WTC11 (cell line): ENCODE measurements around the gene TOGARAM2.

Source experiments
- ATF1 ChIP-seq: sonication (generic); formaldehyde crosslinking; IDR thresholded peaks from 2 replicates; pipeline ENCODE4 v1.8.1; 2023; ENCODE audit warnings: mild to moderate bottlenecking, moderate library complexity, missing genetic modification reagents
- NR3C1 ChIP-seq: sonication (generic); formaldehyde crosslinking; conservative IDR thresholded peaks from 2 replicates; pipeline ENCODE4 v1.8.1; 2023; ENCODE audit warnings: low read depth, mild to moderate bottlenecking, missing genetic modification reagents
- SP1 ChIP-seq: sonication (generic); formaldehyde crosslinking; conservative IDR thresholded peaks from 2 replicates; pipeline ENCODE4 v1.8.1; 2022; ENCODE audit warnings: missing genetic modification reagents
- TF ChIP-seq, protein P1 (sequence below): fragments of 200-600 bp; IDR thresholded peaks from 2 replicates; pipeline ENCODE4 v1.8.0; 2022; ENCODE audit warnings: antibody characterized with exemption
- TF ChIP-seq, protein P2 (sequence below): sonication (generic); formaldehyde crosslinking; IDR thresholded peaks from 2 replicates; pipeline ENCODE4 v1.8.1; 2023; ENCODE audit warnings: mild to moderate bottlenecking, missing genetic modification reagents, moderate library complexity
- TF ChIP-seq, protein P3 (sequence below): sonication (generic); formaldehyde crosslinking; IDR thresholded peaks from 2 replicates; pipeline ENCODE4 v1.8.1; 2023; ENCODE audit warnings: mild to moderate bottlenecking, missing genetic modification reagents
- TF ChIP-seq, protein P4 (sequence below): sonication (generic); formaldehyde crosslinking; IDR thresholded peaks from 2 replicates; pipeline ENCODE4 v1.8.0; 2022; ENCODE audit warnings: mild to moderate bottlenecking, missing genetic modification reagents
- TF ChIP-seq, protein P5 (sequence below): sonication (generic); formaldehyde crosslinking; IDR thresholded peaks from 2 replicates; pipeline ENCODE4 v1.8.0; 2022; ENCODE audit warnings: mild to moderate bottlenecking, missing genetic modification reagents
- TF ChIP-seq, protein P6 (sequence below): sonication (generic); formaldehyde crosslinking; IDR thresholded peaks from 2 replicates; pipeline ENCODE4 v1.8.1; 2022; ENCODE audit warnings: mild to moderate bottlenecking, missing genetic modification reagents, moderate library complexity, borderline replicate concordance
- TF ChIP-seq, protein P7 (sequence below): sonication (generic); formaldehyde crosslinking; IDR thresholded peaks from 2 replicates; pipeline ENCODE4 v1.8.1; 2022; ENCODE audit warnings: missing genetic modification reagents, borderline replicate concordance
- TF ChIP-seq, protein P8 (sequence below): fragments of 250-450 bp; sonication (Bioruptor Pico); IDR thresholded peaks from 2 replicates; pipeline ENCODE4 v2.1.2; 2022; ENCODE audit warnings: mild to moderate bottlenecking, moderate library complexity

DNA sequence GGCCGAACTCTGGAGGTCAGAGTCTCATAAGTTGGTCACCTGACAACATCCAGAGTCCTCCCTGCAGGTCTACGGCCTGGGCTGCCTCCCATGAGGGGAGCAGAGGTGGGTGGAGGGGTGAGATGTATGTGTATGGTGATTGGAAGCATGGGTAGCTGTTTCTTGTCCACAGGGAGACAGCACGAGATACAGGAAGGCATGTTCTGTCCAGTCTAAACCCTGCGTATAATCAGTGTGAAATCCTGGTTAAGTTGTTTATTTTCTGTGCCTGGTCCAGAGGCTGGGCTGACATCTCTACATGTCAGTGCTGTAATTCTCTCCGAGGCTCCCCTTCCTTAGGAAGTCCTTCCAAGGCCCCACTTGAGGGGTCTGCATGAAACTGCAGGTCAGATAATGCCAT is 8.9 kb downstream of the TOGARAM2 start:
- TF ChIP-seq, protein P1, sequence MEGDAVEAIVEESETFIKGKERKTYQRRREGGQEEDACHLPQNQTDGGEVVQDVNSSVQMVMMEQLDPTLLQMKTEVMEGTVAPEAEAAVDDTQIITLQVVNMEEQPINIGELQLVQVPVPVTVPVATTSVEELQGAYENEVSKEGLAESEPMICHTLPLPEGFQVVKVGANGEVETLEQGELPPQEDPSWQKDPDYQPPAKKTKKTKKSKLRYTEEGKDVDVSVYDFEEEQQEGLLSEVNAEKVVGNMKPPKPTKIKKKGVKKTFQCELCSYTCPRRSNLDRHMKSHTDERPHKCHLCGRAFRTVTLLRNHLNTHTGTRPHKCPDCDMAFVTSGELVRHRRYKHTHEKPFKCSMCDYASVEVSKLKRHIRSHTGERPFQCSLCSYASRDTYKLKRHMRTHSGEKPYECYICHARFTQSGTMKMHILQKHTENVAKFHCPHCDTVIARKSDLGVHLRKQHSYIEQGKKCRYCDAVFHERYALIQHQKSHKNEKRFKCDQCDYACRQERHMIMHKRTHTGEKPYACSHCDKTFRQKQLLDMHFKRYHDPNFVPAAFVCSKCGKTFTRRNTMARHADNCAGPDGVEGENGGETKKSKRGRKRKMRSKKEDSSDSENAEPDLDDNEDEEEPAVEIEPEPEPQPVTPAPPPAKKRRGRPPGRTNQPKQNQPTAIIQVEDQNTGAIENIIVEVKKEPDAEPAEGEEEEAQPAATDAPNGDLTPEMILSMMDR = no peak
- TF ChIP-seq NR3C1 (CRISPR knock-in tag) = no peak
- TF ChIP-seq, protein P2, sequence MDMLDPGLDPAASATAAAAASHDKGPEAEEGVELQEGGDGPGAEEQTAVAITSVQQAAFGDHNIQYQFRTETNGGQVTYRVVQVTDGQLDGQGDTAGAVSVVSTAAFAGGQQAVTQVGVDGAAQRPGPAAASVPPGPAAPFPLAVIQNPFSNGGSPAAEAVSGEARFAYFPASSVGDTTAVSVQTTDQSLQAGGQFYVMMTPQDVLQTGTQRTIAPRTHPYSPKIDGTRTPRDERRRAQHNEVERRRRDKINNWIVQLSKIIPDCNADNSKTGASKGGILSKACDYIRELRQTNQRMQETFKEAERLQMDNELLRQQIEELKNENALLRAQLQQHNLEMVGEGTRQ (CRISPR knock-in tag) = no peak
- TF ChIP-seq, protein P3, sequence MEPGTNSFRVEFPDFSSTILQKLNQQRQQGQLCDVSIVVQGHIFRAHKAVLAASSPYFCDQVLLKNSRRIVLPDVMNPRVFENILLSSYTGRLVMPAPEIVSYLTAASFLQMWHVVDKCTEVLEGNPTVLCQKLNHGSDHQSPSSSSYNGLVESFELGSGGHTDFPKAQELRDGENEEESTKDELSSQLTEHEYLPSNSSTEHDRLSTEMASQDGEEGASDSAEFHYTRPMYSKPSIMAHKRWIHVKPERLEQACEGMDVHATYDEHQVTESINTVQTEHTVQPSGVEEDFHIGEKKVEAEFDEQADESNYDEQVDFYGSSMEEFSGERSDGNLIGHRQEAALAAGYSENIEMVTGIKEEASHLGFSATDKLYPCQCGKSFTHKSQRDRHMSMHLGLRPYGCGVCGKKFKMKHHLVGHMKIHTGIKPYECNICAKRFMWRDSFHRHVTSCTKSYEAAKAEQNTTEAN (CRISPR knock-in tag) = no peak
- TF ChIP-seq, protein P4, sequence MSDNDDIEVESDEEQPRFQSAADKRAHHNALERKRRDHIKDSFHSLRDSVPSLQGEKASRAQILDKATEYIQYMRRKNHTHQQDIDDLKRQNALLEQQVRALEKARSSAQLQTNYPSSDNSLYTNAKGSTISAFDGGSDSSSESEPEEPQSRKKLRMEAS (CRISPR knock-in tag) = no peak
- TF ChIP-seq, protein P5, sequence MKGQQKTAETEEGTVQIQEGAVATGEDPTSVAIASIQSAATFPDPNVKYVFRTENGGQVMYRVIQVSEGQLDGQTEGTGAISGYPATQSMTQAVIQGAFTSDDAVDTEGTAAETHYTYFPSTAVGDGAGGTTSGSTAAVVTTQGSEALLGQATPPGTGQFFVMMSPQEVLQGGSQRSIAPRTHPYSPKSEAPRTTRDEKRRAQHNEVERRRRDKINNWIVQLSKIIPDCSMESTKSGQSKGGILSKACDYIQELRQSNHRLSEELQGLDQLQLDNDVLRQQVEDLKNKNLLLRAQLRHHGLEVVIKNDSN (CRISPR knock-in tag) = no peak
- TF ChIP-seq, protein P6, sequence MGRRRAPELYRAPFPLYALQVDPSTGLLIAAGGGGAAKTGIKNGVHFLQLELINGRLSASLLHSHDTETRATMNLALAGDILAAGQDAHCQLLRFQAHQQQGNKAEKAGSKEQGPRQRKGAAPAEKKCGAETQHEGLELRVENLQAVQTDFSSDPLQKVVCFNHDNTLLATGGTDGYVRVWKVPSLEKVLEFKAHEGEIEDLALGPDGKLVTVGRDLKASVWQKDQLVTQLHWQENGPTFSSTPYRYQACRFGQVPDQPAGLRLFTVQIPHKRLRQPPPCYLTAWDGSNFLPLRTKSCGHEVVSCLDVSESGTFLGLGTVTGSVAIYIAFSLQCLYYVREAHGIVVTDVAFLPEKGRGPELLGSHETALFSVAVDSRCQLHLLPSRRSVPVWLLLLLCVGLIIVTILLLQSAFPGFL (CRISPR knock-in tag) = no peak
- TF ChIP-seq SP1 (CRISPR knock-in tag) = no peak
- TF ChIP-seq ATF1 (CRISPR knock-in tag) = no peak
- TF ChIP-seq, protein P7, sequence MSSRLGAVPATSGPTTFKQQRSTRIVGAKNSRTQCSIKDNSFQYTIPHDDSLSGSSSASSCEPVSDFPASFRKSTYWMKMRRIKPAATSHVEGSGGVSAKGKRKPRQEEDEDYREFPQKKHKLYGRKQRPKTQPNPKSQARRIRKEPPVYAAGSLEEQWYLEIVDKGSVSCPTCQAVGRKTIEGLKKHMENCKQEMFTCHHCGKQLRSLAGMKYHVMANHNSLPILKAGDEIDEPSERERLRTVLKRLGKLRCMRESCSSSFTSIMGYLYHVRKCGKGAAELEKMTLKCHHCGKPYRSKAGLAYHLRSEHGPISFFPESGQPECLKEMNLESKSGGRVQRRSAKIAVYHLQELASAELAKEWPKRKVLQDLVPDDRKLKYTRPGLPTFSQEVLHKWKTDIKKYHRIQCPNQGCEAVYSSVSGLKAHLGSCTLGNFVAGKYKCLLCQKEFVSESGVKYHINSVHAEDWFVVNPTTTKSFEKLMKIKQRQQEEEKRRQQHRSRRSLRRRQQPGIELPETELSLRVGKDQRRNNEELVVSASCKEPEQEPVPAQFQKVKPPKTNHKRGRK = no peak
- TF ChIP-seq, protein P8, sequence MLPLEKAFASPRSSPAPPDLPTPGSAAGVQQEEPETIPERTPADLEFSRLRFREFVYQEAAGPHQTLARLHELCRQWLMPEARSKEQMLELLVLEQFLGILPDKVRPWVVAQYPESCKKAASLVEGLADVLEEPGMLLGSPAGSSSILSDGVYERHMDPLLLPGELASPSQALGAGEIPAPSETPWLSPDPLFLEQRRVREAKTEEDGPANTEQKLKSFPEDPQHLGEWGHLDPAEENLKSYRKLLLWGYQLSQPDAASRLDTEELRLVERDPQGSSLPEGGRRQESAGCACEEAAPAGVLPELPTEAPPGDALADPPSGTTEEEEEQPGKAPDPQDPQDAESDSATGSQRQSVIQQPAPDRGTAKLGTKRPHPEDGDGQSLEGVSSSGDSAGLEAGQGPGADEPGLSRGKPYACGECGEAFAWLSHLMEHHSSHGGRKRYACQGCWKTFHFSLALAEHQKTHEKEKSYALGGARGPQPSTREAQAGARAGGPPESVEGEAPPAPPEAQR (CRISPR knock-in tag) = no peak
